ENCODE data around the gene KRT33A.

- TF ChIP-seq CTCF (IDR thresholded peaks at IDR 0.05) = no peak
- no peak for TF ChIP-seq POLR2A (IDR thresholded peaks at IDR 0.05)
- TF ChIP-seq POLR2AphosphoS5 (IDR thresholded peaks at IDR 0.05) = no peak
- TF ChIP-seq EP300 (IDR thresholded peaks at IDR 0.05) = no peak
These were observed 11.0 kb downstream of the KRT33A start for GRCh38 chr17:41339571-41340172.

Data from gastroesophageal sphincter (tissue), 3 donors.